Kidney (tissue), 14 donors: ENCODE measurements around the gene CZIB. TPM values are rescaled to one million over a fixed set of nuclear protein-coding genes. Genes with fewer than 3 reads are reported as not detected.

ENCODE experiments used
- DNase-seq, 5 donors: peaks; one replicate each; pipeline ENCODE4 v3.0.0-alpha.2; 2013 to 2020
- FAIRE-seq: peaks from 2 replicates; lab custom pipeline; 2012; peaks lifted over from hg19 to GRCh38; lab: Jason Lieb, UNC
- H3K27ac ChIP-seq, 2 donors: one replicate each; pipeline ENCODE4 v1.7.0; 2013; ENCODE audit warnings: low read depth in 2 of 2, low read length in 2 of 2, inconsistent platforms in 1 of 2
- H3K27me3 ChIP-seq: one replicate; pipeline ENCODE4 v1.7.1; 2013; ENCODE audit warnings: low read length, inconsistent platforms; ENCODE audit not compliant: control insufficient read depth, insufficient read depth
- H3K36me3 ChIP-seq, 3 donors: one replicate each; pipeline versions ENCODE4 v1.7.0 to v1.7.1; 2013; ENCODE audit warnings: low read length in 3 of 3, control low read depth in 1 of 3, inconsistent platforms in 1 of 3; ENCODE audit not compliant: insufficient read depth in 3 of 3, control insufficient read depth in 2 of 3
- H3K4me1 ChIP-seq, 3 donors: one replicate each; pipeline versions ENCODE4 v1.7.0 to v1.7.1; 2013; ENCODE audit warnings: low read length in 3 of 3, inconsistent platforms in 1 of 3, low read depth in 1 of 3; ENCODE audit not compliant: control insufficient read depth in 2 of 3, insufficient read depth in 2 of 3
- H3K4me3 ChIP-seq, 3 donors: one replicate each; pipeline versions ENCODE4 v1.7.0 to v1.8.1; 2013; ENCODE audit warnings: low read length in 3 of 3, control low read depth in 1 of 3, inconsistent platforms in 1 of 3
- H3K9ac ChIP-seq, 3 donors: one replicate each; pipeline versions ENCODE4 v1.7.0 to v1.7.1; 2013; ENCODE audit warnings: low read length in 3 of 3, control low read depth in 1 of 3, inconsistent platforms in 1 of 3
- H3K9me3 ChIP-seq, 3 donors: one replicate each; pipeline versions ENCODE4 v1.7.0 to v1.7.1; 2013; ENCODE audit warnings: low read length in 3 of 3, control low read depth in 1 of 3, inconsistent platforms in 1 of 3; ENCODE audit not compliant: control insufficient read depth in 2 of 3, insufficient read depth in 1 of 3
- CTCF ChIP-seq: IDR thresholded peaks from 3 replicates; pipeline ENCODE4 v1.5.1; 2012; ENCODE audit warnings: mild to moderate bottlenecking, moderate library complexity, borderline replicate concordance; ENCODE audit not compliant: insufficient read depth; ENCODE audit errors: extremely low read depth
- intact Hi-C: fragments of 100-400 bp; cut with DNase I; formaldehyde crosslinking; loops from one replicate; pipeline ENCODE4 v1.11.1; 2022
- polyA plus RNA-seq: library from polyadenylated mRNA; stranded (reverse); fragments of 350-450 nt; fragmentation: Illumina TruSeq; extraction: RNeasy Lipid Tissue Mini Kit (QIAGEN cat#74804); gene quantifications from one replicate; pipeline ENCODE4 v1.2.3, GENCODE V29; 2014; ENCODE audit warnings: low read depth, low replicate concordance; ENCODE audit not compliant: insufficient read depth
- total RNA-seq: library from RNA; stranded (reverse); fragmentation: NEBNext Ultra II Directional; extraction: Animal tissue kit (Norgen Biotek cat#: 25700); gene quantifications from one replicate; pipeline ENCODE4 v1.2.1, GENCODE V29; 2021
- donor health status: control.
- donor health status: control.
- donor health status: control.
- donor health status: control.
- donor health status: control.
- donor health status: DM: yes; HTN: yes; CAD: no.
- donor health status: Normal renal cell carcinoma (clear cell type).

The CZIB gene
- total and polyA plus RNA-seq, 2 donors from 2014 or later = 54.1 to 76.5 TPM

- H3K27ac ChIP-seq = no peak overlapping the region
- FAIRE-seq = no peak
- intact Hi-C loops = no loop called here
- H3K36me3 ChIP-seq = no peaks in the 10 kb centered on the region
- no peak overlapping the region for H3K9ac ChIP-seq
- no peaks in the 10 kb centered on the region for H3K27me3 ChIP-seq
- no peak overlapping the region for H3K4me3 ChIP-seq
- no peaks in the 10 kb centered on the region for H3K4me1 ChIP-seq
- TF ChIP-seq CTCF = no peak
- DNase-seq = peak in 1 of 5 donors; percentile 20
- no peaks in the 10 kb centered on the region for H3K9me3 ChIP-seq
Observed at GRCh38 chr1:53256511-53257453, 36.3 kb upstream of the CZIB start.

GRCh38 chr1:53255031-53255430 lies 34.6 kb upstream of the CZIB start:
- Histone ChIP-seq H3K27ac (no peak overlapping the region), H3K4me3 (no peak overlapping the region), H3K27me3 (no peaks in the 10 kb centered on the region), H3K36me3 (no peaks in the 10 kb centered on the region), H3K4me1 (no peaks in the 10 kb centered on the region), H3K9ac (no peak overlapping the region), H3K9me3 (no peaks in the 10 kb centered on the region)
- TF ChIP-seq CTCF = no peak
- FAIRE-seq = no peak
- no peak for DNase-seq
- intact Hi-C loops = no loop called here

- intact Hi-C loops = no loop called here
Observed at GRCh38 chr1:53254011-53254640, 33.7 kb upstream of the CZIB start.

More at GRCh38 chr1:53254011-53254640, 33.7 kb upstream of the CZIB start:
- Histone ChIP-seq H3K9me3 (no peaks in the 10 kb centered on the region), H3K27me3 (no peaks in the 10 kb centered on the region), H3K4me3 (no peak overlapping the region), H3K9ac (no peak overlapping the region), H3K4me1 (no peaks in the 10 kb centered on the region), H3K36me3 (no peaks in the 10 kb centered on the region), H3K27ac (no peak overlapping the region)
- no peak for TF ChIP-seq CTCF
- DNase-seq (peak in 2 of 5 donors; percentile 8 to 15), FAIRE-seq (no peak)
